Body of pancreas (tissue), 4 donors: ENCODE data around the gene TGM5.

Source experiments
- POLR2A ChIP-seq, 3 donors: fragments of 450-650 bp; IDR thresholded peaks; one replicate each; pipeline ENCODE4 v1.6.1; 2016; ENCODE audit warnings: antibody characterized with exemption in 3 of 3, mild to moderate bottlenecking in 2 of 3
- TF ChIP-seq, protein P1 (sequence below), 7 experiments: fragments of 450-650 bp in 4 of 7; fragments of 200-600 bp in 3 of 7; sonication (generic) in 3 of 7; IDR thresholded peaks; one replicate each; pipeline ENCODE4 v1.5.1; 2016 to 2019; ENCODE audit warnings: antibody characterized with exemption in 7 of 7

DNA sequence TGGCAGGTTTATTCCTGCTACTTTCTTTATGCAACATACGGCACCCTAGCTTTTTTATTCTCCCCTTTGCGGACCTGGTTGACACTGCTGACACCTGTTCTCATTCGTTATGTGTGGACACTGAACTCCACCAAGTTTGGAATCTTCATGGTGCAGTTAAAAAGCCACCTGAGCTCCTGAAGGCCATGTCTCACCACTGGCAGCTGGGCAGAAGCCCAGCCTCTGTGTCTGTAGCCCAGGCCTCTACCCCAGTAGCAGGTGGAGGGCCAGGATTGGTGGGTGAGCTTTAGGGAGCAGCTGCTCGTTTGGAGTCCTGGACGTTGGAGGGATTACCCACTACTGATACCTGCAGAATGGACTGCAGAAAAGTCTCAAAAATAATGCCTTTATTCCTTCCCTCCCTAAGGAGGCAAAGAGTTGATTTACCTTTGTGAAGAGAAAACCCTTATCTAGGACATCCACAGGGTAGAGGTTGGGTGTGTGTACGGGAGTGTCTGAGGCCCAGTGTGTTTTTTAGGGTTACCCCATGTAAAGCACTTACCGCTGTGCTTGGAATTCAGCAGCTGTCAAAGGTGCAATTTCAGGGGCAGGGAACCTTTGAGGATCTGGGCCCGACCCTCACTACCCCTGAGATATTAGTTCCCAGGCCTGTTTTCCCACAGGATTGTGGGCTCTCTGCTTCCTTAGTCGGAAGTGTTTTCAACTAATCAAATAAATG, 82.2 kb downstream of the TGM5 start:
- no peak for TF ChIP-seq POLR2A (IDR thresholded peaks at IDR 0.05)
- TF ChIP-seq, protein P1, sequence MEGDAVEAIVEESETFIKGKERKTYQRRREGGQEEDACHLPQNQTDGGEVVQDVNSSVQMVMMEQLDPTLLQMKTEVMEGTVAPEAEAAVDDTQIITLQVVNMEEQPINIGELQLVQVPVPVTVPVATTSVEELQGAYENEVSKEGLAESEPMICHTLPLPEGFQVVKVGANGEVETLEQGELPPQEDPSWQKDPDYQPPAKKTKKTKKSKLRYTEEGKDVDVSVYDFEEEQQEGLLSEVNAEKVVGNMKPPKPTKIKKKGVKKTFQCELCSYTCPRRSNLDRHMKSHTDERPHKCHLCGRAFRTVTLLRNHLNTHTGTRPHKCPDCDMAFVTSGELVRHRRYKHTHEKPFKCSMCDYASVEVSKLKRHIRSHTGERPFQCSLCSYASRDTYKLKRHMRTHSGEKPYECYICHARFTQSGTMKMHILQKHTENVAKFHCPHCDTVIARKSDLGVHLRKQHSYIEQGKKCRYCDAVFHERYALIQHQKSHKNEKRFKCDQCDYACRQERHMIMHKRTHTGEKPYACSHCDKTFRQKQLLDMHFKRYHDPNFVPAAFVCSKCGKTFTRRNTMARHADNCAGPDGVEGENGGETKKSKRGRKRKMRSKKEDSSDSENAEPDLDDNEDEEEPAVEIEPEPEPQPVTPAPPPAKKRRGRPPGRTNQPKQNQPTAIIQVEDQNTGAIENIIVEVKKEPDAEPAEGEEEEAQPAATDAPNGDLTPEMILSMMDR (IDR thresholded peaks at IDR 0.05): no peak
